MM.1S (cell line): ENCODE measurements around the gene FGF14.

Experiments
- DNase-seq: peaks from one replicate; pipeline ENCODE4 v3.0.0-alpha.2; 2015
- H2AFZ ChIP-seq: fragments of 300-600 bp; sonication (generic); 2 replicates; pipeline ENCODE4 v1.6.0; 2016; ENCODE audit warnings: antibody characterized with exemption, low read length
- H3F3A ChIP-seq: fragments of 300-600 bp; sonication (generic); 2 replicates; pipeline ENCODE4 v1.6.1; 2016; ENCODE audit warnings: mild to moderate bottlenecking, antibody characterized with exemption, low read length, moderate library complexity, mixed read lengths; ENCODE audit not compliant: insufficient read depth
- H3K27ac ChIP-seq: fragments of 300-600 bp; sonication (generic); 2 replicates; pipeline ENCODE4 v1.5.1; 2016; ENCODE audit warnings: mild to moderate bottlenecking, low read length
- H3K27me3 ChIP-seq: fragments of 300-600 bp; sonication (generic); replicated peaks from 2 replicates; pipeline ENCODE4 v1.6.0; 2016; ENCODE audit warnings: low read length; ENCODE audit not compliant: insufficient read depth
- H3K36me3 ChIP-seq: fragments of 300-600 bp; sonication (generic); replicated peaks from 2 replicates; pipeline ENCODE4 v1.6.1; 2016; ENCODE audit warnings: mild to moderate bottlenecking, low read length, mixed read lengths; ENCODE audit not compliant: insufficient read depth
- H3K4me1 ChIP-seq: fragments of 300-600 bp; sonication (generic); 2 replicates; pipeline ENCODE4 v1.6.1; 2016; ENCODE audit warnings: low read length, mixed read lengths
- H3K4me2 ChIP-seq: fragments of 300-600 bp; sonication (generic); 2 replicates; pipeline ENCODE4 v1.6.0; 2016; ENCODE audit warnings: low read depth, low read length
- H3K4me3 ChIP-seq: fragments of 300-600 bp; sonication (generic); 2 replicates; pipeline ENCODE4 v1.5.1; 2016; ENCODE audit warnings: low read length, mixed read lengths
- H3K79me2 ChIP-seq: fragments of 300-600 bp; sonication (generic); 2 replicates; pipeline ENCODE4 v1.6.1; 2016; ENCODE audit warnings: mixed run types, low read length, mixed read lengths
- H3K9ac ChIP-seq: fragments of 300-600 bp; sonication (generic); 2 replicates; pipeline ENCODE4 v1.6.1; 2016; ENCODE audit warnings: low read length, mixed read lengths
- H3K9me2 ChIP-seq: fragments of 300-600 bp; sonication (generic); replicated peaks from 2 replicates; pipeline ENCODE4 v1.6.1; 2016; ENCODE audit warnings: mild to moderate bottlenecking, low read length, mixed read lengths; ENCODE audit not compliant: insufficient read depth
- H3K9me3 ChIP-seq: fragments of 300-600 bp; sonication (generic); replicated peaks from 2 replicates; pipeline ENCODE4 v1.6.1; 2016; ENCODE audit warnings: mild to moderate bottlenecking, low read length, mixed read lengths; ENCODE audit not compliant: insufficient read depth
- H4K20me1 ChIP-seq: fragments of 300-600 bp; sonication (generic); 2 replicates; pipeline ENCODE4 v1.6.1; 2016; ENCODE audit warnings: mild to moderate bottlenecking, low read length, moderate library complexity, mixed read lengths; ENCODE audit not compliant: insufficient read depth
- EZH2 ChIP-seq: fragments of 300-600 bp; sonication (generic); optimal IDR thresholded peaks from 2 replicates; pipeline ENCODE3; 2017; ENCODE audit warnings: low read depth, mild to moderate bottlenecking, antibody characterized with exemption, low read length, mixed read lengths
- EZH2phosphoT487 ChIP-seq: fragments of 300-600 bp; sonication (generic); IDR thresholded peaks from 2 replicates; pipeline ENCODE4 v1.6.1; 2018; ENCODE audit warnings: antibody characterized with exemption, low read length
- TF ChIP-seq, protein P1 (sequence below): fragments of 300-600 bp; sonication (generic); IDR thresholded peaks from 2 replicates; pipeline ENCODE4 v1.5.1; 2016; ENCODE audit warnings: antibody characterized with exemption, low read length, mixed read lengths

Gene FGF14

DNA sequence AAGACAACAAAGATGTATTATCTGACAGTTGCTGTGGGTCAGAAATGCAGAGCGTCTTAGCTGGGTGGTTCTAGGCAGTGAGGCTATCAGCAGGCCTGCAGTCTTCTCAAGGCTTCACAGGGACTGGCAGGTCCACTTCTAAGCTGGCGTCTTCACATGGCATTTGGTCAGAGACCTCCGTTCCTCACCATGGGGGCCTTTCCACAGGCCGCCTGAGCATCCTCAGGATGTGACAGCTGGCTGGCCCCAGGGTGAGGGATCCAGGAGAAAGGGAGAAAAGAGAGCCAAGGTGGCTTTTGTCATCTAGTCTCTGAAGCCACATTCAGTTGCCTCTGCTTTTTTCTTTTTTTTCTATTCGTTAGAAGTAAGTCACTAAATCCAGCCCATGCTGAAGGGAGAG is 50.3 kb downstream of the FGF14 start:
- DNase-seq, result no peak
- Histone ChIP-seq H3K36me3 (no peaks in the 10 kb centered on the region), H4K20me1 (no peaks in the 10 kb centered on the region), H3K27ac (no peak overlapping the region), H3K9ac (no peak overlapping the region), H3K9me3 (no peaks in the 10 kb centered on the region), H3K9me2 (no peaks in the 10 kb centered on the region), H3F3A (no peaks in the 10 kb centered on the region), H3K4me1 (no peaks in the 10 kb centered on the region), H3K4me2 (no peak overlapping the region), H2AFZ (no peak overlapping the region), H3K79me2 (no peaks in the 10 kb centered on the region), H3K4me3 (no peak overlapping the region), H3K27me3 (no peaks in the 10 kb centered on the region)
- no peak for TF ChIP-seq EZH2
- TF ChIP-seq, protein P1, sequence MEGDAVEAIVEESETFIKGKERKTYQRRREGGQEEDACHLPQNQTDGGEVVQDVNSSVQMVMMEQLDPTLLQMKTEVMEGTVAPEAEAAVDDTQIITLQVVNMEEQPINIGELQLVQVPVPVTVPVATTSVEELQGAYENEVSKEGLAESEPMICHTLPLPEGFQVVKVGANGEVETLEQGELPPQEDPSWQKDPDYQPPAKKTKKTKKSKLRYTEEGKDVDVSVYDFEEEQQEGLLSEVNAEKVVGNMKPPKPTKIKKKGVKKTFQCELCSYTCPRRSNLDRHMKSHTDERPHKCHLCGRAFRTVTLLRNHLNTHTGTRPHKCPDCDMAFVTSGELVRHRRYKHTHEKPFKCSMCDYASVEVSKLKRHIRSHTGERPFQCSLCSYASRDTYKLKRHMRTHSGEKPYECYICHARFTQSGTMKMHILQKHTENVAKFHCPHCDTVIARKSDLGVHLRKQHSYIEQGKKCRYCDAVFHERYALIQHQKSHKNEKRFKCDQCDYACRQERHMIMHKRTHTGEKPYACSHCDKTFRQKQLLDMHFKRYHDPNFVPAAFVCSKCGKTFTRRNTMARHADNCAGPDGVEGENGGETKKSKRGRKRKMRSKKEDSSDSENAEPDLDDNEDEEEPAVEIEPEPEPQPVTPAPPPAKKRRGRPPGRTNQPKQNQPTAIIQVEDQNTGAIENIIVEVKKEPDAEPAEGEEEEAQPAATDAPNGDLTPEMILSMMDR, result no peak
- no peak for TF ChIP-seq EZH2phosphoT487

DNA sequence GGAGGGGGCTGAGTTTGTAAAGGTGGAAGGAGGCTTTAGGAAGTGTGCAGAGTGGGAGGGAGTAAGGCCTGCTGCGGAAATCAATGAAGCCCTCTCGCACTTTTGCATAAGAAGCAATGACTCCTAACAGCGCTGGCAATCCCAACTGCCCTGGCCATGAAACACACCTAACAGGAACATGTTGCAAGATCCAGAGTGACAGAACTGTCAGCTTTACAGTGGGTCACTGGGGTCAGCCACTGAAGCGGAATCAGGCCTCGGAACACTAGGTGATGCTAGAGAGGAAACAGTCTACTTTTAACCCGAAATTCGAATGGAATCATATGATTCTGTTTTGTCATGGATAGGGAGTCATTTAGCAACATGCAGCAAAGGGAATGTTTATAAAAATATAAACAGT is 54.4 kb downstream of the FGF14 start:
- Histone ChIP-seq H3K9ac (no peak overlapping the region), H3K4me3 (no peak overlapping the region), H3F3A (no peaks in the 10 kb centered on the region), H3K4me1 (no peaks in the 10 kb centered on the region), H3K27ac (no peak overlapping the region), H4K20me1 (no peaks in the 10 kb centered on the region), H3K27me3 (no peaks in the 10 kb centered on the region), H3K9me2 (no peaks in the 10 kb centered on the region), H3K36me3 (no peaks in the 10 kb centered on the region), H3K4me2 (no peak overlapping the region), H2AFZ (no peak overlapping the region), H3K9me3 (no peaks in the 10 kb centered on the region), H3K79me2 (no peaks in the 10 kb centered on the region)
- no peak for DNase-seq
- TF ChIP-seq, protein P1, result no peak
- TF ChIP-seq EZH2phosphoT487, result no peak
- TF ChIP-seq EZH2, result no peak

DNA sequence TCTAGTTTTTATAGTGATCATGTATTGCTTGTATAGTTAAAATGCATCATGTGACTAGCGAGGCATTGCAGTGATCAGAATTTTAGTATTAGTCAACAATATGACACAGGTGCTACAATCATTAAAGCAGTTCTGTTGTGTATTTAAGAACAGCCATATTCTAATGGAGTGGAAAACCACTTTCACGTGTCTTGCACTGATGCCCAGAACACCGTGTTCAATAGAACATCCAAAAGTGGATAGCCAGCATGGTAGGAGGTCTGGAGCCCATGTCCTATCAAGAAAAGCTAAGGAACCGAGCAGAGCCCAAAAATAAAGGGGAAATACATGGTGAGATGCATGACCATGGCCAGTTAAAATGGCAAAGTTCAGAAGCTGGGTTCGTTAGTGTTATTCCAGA is 55.1 kb downstream of the FGF14 start:
- H3K9me3 ChIP-seq, result no peaks in the 10 kb centered on the region
- no peak for DNase-seq
- H2AFZ ChIP-seq, result no peak overlapping the region
- no peak overlapping the region for H3K27ac ChIP-seq
- H3K36me3 ChIP-seq, result no peaks in the 10 kb centered on the region
- no peaks in the 10 kb centered on the region for H3K9me2 ChIP-seq
- TF ChIP-seq EZH2 (no peak), EZH2phosphoT487 (no peak)
- TF ChIP-seq, protein P1, result no peak
- no peaks in the 10 kb centered on the region for H3F3A ChIP-seq
- H3K79me2 ChIP-seq, result no peaks in the 10 kb centered on the region
- no peak overlapping the region for H3K4me2 ChIP-seq
- no peak overlapping the region for H3K4me3 ChIP-seq
- no peak overlapping the region for H3K9ac ChIP-seq
- H4K20me1 ChIP-seq, result no peaks in the 10 kb centered on the region
- no peaks in the 10 kb centered on the region for H3K4me1 ChIP-seq
- H3K27me3 ChIP-seq, result no peaks in the 10 kb centered on the region
